ENCODE results near the gene LDLRAD1.
A peak's percentile ranks its signal among the peaks of the same experiment; 100 is the strongest.
"Not testable (repeated sequence)": the region's sequence is repeated elsewhere in the genome, so short reads cannot be mapped to it uniquely, and the experiment has no call there.

The LDLRAD1 gene, protein sequence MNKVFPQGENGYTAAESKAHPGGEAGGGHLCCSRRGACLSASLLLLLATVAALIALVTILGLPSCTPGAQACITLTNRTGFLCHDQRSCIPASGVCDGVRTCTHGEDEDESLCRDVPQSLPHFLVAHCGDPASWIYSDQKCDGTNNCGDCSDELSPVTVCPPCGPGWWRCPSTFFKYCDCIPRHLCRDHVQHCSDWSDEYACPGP

DNA sequence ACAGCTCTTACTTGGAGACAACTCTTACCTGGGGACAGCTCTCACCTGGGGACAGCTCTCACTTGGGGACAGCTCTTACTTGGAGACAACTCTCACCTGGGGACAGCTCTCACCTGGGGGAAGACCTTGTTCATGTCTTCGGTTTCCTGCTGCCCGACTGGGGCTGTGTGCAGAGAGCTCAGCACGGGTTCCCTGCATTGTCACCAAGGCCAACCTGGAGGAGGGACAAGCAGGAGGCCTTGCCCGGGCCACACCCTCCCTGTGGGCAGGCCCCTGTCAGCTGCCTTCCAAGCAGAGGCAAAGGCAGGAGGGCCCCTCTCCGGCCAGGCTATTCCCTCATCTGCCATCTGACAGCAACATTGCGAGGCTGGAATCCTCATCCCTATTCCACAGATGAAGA is at the start of gene LDLRAD1:
Gene LDLRAD1 (minus strand): TSS at position 208 of the 400 bp plus-strand sequence. CDS start 74 bp downstream, at position 134.
- no peak within 1 kb of the TSS for H3K27ac ChIP-seq (ENCODE audit: low read length)
- H3K36me3 ChIP-seq (ENCODE audit: control insufficient read depth in 2 of 2, insufficient read depth in 2 of 2, low read length in 2 of 2): no peaks in the 10 kb centered on the region
- H3K4me1 ChIP-seq (ENCODE audit: control insufficient read depth, insufficient read depth, low read length): no peaks in the 10 kb centered on the region
- H3K4me3 ChIP-seq (ENCODE audit: low read length in 2 of 2): no peak within 1 kb of the TSS
- H3K9ac ChIP-seq (ENCODE audit: low read length in 2 of 2): no peak within 1 kb of the TSS
- H3K9me3 ChIP-seq (ENCODE audit: control insufficient read depth in 2 of 2, low read length in 2 of 2): no peaks in the 10 kb centered on the region
- H3K27me3 ChIP-seq (ENCODE audit: control insufficient read depth in 1 of 2, insufficient read depth in 2 of 2, low read length in 2 of 2): peaks cover 5 to 8% of the 10 kb centered on the region in 2 donors

DNA sequence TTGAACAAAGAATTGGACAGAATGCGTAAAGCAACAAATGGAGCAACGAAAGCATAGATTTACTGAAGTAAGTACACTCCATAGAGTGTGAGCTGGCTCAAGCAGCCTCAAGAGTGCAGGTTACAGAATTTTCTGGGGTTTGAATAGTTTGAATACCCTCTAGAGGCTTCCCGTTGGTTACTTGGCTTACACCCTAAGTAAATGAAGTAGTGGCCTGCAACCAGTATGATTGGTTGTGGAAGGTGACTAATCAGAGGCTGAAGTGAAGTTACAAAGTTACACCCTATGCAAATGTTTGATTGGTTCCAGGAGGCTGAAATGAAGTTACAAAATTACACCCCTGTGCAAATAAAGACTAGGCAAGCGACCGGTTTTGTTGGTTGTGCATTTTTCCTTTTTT is 46.3 kb upstream of the LDLRAD1 start:
- no peaks in the 10 kb centered on the region for H3K9me3 ChIP-seq (ENCODE audit: control insufficient read depth in 2 of 2, low read length in 2 of 2)
- no peaks in the 10 kb centered on the region for H3K4me1 ChIP-seq (ENCODE audit: control insufficient read depth, insufficient read depth, low read length)
- no peaks in the 10 kb centered on the region for H3K36me3 ChIP-seq (ENCODE audit: control insufficient read depth in 2 of 2, insufficient read depth in 2 of 2, low read length in 2 of 2)
- no peak overlapping the region for H3K27ac ChIP-seq (ENCODE audit: low read length)
- no peak overlapping the region for H3K9ac ChIP-seq (ENCODE audit: low read length in 2 of 2)
- no peaks in the 10 kb centered on the region for H3K27me3 ChIP-seq (ENCODE audit: control insufficient read depth in 1 of 2, insufficient read depth in 2 of 2, low read length in 2 of 2)
- no peak overlapping the region for H3K4me3 ChIP-seq (ENCODE audit: low read length in 2 of 2)

DNA sequence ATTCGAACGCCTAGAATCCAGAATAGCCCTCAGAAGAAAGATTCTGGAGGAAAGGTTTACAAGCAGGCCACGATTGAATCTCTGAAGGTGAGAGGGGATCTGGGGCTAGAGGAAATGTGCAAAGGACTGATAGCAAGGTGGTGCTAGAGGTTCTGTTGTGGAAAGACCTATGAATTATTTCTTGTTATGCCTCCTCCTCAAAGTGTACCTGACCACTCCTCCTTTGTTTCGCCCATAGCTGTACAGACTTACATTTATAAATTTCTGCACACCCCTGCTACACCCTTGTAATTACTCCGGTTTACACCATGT is 36.4 kb upstream of the LDLRAD1 start:
- no peak overlapping the region for H3K27ac ChIP-seq (ENCODE audit: low read length)

DNA sequence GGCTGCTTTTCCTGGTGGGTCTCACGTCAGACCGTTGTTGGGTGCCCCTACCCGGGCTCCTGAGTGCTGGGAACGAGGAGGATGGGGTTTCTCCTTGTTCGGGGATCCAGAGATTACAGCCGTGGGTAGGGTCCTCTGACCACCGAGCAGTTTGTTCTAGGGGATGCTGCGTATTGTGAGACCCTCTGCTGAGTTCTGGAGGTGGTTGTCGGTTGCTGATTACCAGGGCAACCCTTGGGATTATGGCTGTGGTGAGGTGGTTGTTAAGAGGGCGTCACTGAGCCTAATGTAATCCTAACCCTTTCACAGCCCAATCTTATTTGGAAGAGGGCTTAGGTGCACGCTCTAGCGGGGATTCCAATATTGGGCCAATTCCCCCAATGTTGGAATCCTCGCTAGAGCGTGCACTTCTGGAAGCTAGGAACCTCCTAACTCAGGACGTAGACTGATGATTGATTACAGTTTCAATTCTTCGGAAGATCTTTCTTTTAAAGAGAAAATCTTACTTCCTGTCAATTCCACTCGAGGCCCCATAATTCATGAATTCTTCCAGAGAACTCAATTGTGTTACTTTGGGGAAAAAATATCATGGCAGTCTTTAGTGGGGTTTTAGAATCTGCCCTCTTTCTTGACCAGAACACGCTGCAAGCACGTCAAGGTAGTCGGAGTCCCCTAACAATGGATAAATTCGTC is 35.9 kb upstream of the LDLRAD1 start:
- no peaks in the 10 kb centered on the region for H3K27me3 ChIP-seq (ENCODE audit: control insufficient read depth in 1 of 2, insufficient read depth in 2 of 2, low read length in 2 of 2)
- H3K4me1 ChIP-seq (ENCODE audit: control insufficient read depth, insufficient read depth, low read length): peaks cover 24% of the 10 kb centered on the region
- H3K27ac ChIP-seq (ENCODE audit: low read length): peak overlapping the region; percentile 95
- peak overlapping the region; percentile 91 to 100 for H3K9ac ChIP-seq (ENCODE audit: low read length in 2 of 2)
- H3K9me3 ChIP-seq (ENCODE audit: control insufficient read depth in 2 of 2, low read length in 2 of 2): no peaks in the 10 kb centered on the region
- H3K36me3 ChIP-seq (ENCODE audit: control insufficient read depth in 2 of 2, insufficient read depth in 2 of 2, low read length in 2 of 2): peaks cover 0 to 3% of the 10 kb centered on the region in 2 donors
- peak overlapping the region; percentile 93 to 100 for H3K4me3 ChIP-seq (ENCODE audit: low read length in 2 of 2)

More for the DNA sequence above, 36.4 kb upstream of the LDLRAD1 start:
- Histone ChIP-seq H3K9ac (ENCODE audit: low read length in 2 of 2) (peak overlapping the region; percentile 91 to 100), H3K27me3 (ENCODE audit: control insufficient read depth in 1 of 2, insufficient read depth in 2 of 2, low read length in 2 of 2) (no peaks in the 10 kb centered on the region), H3K9me3 (ENCODE audit: control insufficient read depth in 2 of 2, low read length in 2 of 2) (no peaks in the 10 kb centered on the region), H3K4me3 (ENCODE audit: low read length in 2 of 2) (peak overlapping the region; percentile 93 to 100), H3K4me1 (ENCODE audit: control insufficient read depth, insufficient read depth, low read length) (peaks cover 24% of the 10 kb centered on the region), H3K36me3 (ENCODE audit: control insufficient read depth in 2 of 2, insufficient read depth in 2 of 2, low read length in 2 of 2) (peaks cover 0 to 3% of the 10 kb centered on the region in 2 donors)

- Histone ChIP-seq H3K27me3 (ENCODE audit: control insufficient read depth in 1 of 2, insufficient read depth in 2 of 2, low read length in 2 of 2) (no peaks in the 10 kb centered on the region), H3K9ac (ENCODE audit: low read length in 2 of 2) (peak within 1 kb of the TSS; percentile 96 to 100), H3K4me1 (ENCODE audit: control insufficient read depth, insufficient read depth, low read length) (peaks cover 24% of the 10 kb centered on the region), H3K36me3 (ENCODE audit: control insufficient read depth in 2 of 2, insufficient read depth in 2 of 2, low read length in 2 of 2) (peaks cover 0 to 3% of the 10 kb centered on the region in 2 donors), H3K27ac (ENCODE audit: low read length) (peak within 1 kb of the TSS; percentile 95), H3K9me3 (ENCODE audit: control insufficient read depth in 2 of 2, low read length in 2 of 2) (no peaks in the 10 kb centered on the region), H3K4me3 (ENCODE audit: low read length in 2 of 2) (peak within 1 kb of the TSS; percentile 100)
Observed at GRCh38 chr1:54052934-54053744, 35.2 kb upstream of the LDLRAD1 start, which contains the start of the genes TCEANC2 and TMEM59. Gene TCEANC2 (plus strand): TSS chr1:54053608. CDS start chr1:54054423, 815 bp downstream. Gene TMEM59 (minus strand): TSS chr1:54053204. CDS start chr1:54053188, 16 bp downstream.

- H3K27me3 ChIP-seq (ENCODE audit: control insufficient read depth in 1 of 2, insufficient read depth in 2 of 2, low read length in 2 of 2): no peaks in the 10 kb centered on the region
- peak overlapping the region; percentile 95 for H3K27ac ChIP-seq (ENCODE audit: low read length)
- peak overlapping the region; percentile 100 for H3K4me3 ChIP-seq (ENCODE audit: low read length in 2 of 2)
- H3K4me1 ChIP-seq (ENCODE audit: control insufficient read depth, insufficient read depth, low read length): peaks cover 27% of the 10 kb centered on the region
- peak overlapping the region; percentile 96 to 100 for H3K9ac ChIP-seq (ENCODE audit: low read length in 2 of 2)
- H3K36me3 ChIP-seq (ENCODE audit: control insufficient read depth in 2 of 2, insufficient read depth in 2 of 2, low read length in 2 of 2): peaks cover 0 to 2% of the 10 kb centered on the region in 2 donors
- no peaks in the 10 kb centered on the region for H3K9me3 ChIP-seq (ENCODE audit: control insufficient read depth in 2 of 2, low read length in 2 of 2)
Observed at GRCh38 chr1:54052431-54052933, 34.5 kb upstream of the LDLRAD1 start.

- no peaks in the 10 kb centered on the region for H3K9me3 ChIP-seq (ENCODE audit: control insufficient read depth in 2 of 2, low read length in 2 of 2)
- H3K4me3 ChIP-seq (ENCODE audit: low read length in 2 of 2): peak overlapping the region; percentile 100
- peak overlapping the region; percentile 96 to 100 for H3K9ac ChIP-seq (ENCODE audit: low read length in 2 of 2)
- H3K36me3 ChIP-seq (ENCODE audit: control insufficient read depth in 2 of 2, insufficient read depth in 2 of 2, low read length in 2 of 2): no peaks in the 10 kb centered on the region
- H3K27me3 ChIP-seq (ENCODE audit: control insufficient read depth in 1 of 2, insufficient read depth in 2 of 2, low read length in 2 of 2): no peaks in the 10 kb centered on the region
- H3K4me1 ChIP-seq (ENCODE audit: control insufficient read depth, insufficient read depth, low read length): peaks cover 28% of the 10 kb centered on the region
- peak overlapping the region; percentile 95 for H3K27ac ChIP-seq (ENCODE audit: low read length)
Observed at GRCh38 chr1:54051933-54052430, 34.0 kb upstream of the LDLRAD1 start.

DNA sequence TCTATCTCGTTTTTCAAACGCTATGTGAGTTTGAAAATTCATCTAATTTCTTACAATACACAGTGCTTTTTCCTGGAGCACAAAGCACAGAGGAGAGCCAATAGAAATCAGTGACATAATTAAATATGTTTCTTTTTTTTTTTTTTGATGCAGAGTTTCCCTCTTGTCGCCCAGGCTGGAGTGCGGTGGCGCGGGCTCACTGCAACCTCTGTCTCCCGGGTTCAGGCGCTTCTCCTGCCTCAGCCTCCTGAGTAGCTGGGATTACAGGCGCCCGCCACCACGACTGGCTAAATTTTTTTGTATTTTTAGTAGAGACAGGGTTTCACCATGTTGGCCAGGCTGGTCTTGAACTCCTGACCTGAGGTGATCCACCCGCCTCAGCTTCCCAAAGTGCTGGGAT is 32.4 kb upstream of the LDLRAD1 start:
- not testable (repeated sequence) for H3K9ac ChIP-seq (ENCODE audit: low read length in 2 of 2); H3K27ac ChIP-seq (ENCODE audit: low read length); H3K27me3 ChIP-seq (ENCODE audit: control insufficient read depth in 1 of 2, insufficient read depth in 2 of 2, low read length in 2 of 2); H3K36me3 ChIP-seq (ENCODE audit: control insufficient read depth in 2 of 2, insufficient read depth in 2 of 2, low read length in 2 of 2); H3K9me3 ChIP-seq (ENCODE audit: control insufficient read depth in 2 of 2, low read length in 2 of 2); H3K4me3 ChIP-seq (ENCODE audit: low read length in 2 of 2)
- H3K4me1 ChIP-seq (ENCODE audit: control insufficient read depth, insufficient read depth, low read length): peaks cover 28% of the 10 kb centered on the region

DNA sequence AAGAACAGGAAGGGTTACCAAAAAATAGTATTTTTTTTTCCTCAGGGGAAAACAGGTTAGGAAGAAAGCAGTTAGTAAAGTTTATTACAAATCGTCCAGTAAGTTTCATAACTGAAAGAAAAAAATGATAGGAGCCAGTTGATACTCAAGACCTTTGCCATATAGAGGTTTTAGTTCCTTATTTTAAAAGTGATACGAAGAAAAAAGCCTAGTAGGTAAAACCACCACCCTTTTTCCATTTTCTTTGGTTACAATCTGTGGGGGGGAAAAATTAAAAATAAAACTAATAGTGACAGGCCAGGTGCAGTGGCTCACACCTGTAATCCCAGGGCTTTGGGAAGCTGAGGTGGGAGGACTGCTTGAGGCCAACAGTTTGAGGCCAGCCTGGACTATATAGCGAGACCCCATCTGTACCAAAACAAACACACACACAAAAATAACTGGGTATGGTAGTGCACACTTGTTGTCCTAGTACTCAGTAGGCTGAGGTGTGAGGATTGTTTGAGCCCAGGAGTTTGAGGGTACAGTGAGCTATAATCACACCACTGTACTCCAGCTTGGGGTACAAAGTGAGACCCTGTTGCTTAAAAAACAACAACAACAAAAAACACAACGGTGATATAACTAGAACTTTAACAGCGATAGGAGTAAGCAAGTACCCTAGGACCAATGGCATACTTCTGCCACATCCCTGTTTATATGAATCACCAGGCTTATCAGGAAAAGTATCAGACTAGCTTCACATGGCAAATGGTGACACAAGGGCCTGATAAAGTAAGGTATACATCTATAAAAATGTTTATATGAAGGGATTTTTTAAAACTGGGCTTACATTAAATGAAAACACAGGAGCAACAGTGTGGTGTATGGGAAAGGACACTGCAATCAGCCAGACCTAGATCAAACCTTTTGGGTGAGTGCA is 29.7 kb upstream of the LDLRAD1 start:
- H3K27ac ChIP-seq (ENCODE audit: low read length): no peak overlapping the region
- H3K36me3 ChIP-seq (ENCODE audit: control insufficient read depth in 2 of 2, insufficient read depth in 2 of 2, low read length in 2 of 2): peaks cover 1 to 2% of the 10 kb centered on the region in 2 donors
- H3K4me1 ChIP-seq (ENCODE audit: control insufficient read depth, insufficient read depth, low read length): peaks cover 20% of the 10 kb centered on the region
- H3K9me3 ChIP-seq (ENCODE audit: control insufficient read depth in 2 of 2, low read length in 2 of 2): no peaks in the 10 kb centered on the region
- no peaks in the 10 kb centered on the region for H3K27me3 ChIP-seq (ENCODE audit: control insufficient read depth in 1 of 2, insufficient read depth in 2 of 2, low read length in 2 of 2)
- no peak overlapping the region for H3K4me3 ChIP-seq (ENCODE audit: low read length in 2 of 2)
- H3K9ac ChIP-seq (ENCODE audit: low read length in 2 of 2): no peak overlapping the region

Data from stomach smooth muscle (tissue), 2 donors.